Fibroblast of skin of left biceps (primary cell): Measurements from ENCODE around the gene JAKMIP2.
"Not testable (repeated sequence)": the region's sequence is repeated elsewhere in the genome, so short reads cannot be mapped to it uniquely, and the experiment has no call there.

Experiments used
- DNase-seq, 2 experiments: peaks; one replicate each; pipeline ENCODE4 v3.0.0-alpha.2; 2013; ENCODE audit warnings: low read depth in 2 of 2

JAKMIP2 gene

GRCh38 chr5:147746986-147747385, 35.5 kb downstream of the JAKMIP2 start:
- DNase-seq = no peak

- DNase-seq = no peak
Observed at GRCh38 chr5:147743678-147744374, 38.7 kb downstream of the JAKMIP2 start.

GRCh38 chr5:147743012-147743411, 39.5 kb downstream of the JAKMIP2 start:
- no peak for DNase-seq

- DNase-seq = no peak
Observed at GRCh38 chr5:147742151-147742550, 40.4 kb downstream of the JAKMIP2 start.

GRCh38 chr5:147740864-147741263, 41.7 kb downstream of the JAKMIP2 start:
- DNase-seq = no peak

- DNase-seq = no peak
Observed at GRCh38 chr5:147737921-147738320, 44.6 kb downstream of the JAKMIP2 start.

GRCh38 chr5:147735621-147736125, 46.9 kb downstream of the JAKMIP2 start:
- no peak for DNase-seq

GRCh38 chr5:147734894-147735293, 47.6 kb downstream of the JAKMIP2 start:
- no peak for DNase-seq

GRCh38 chr5:147733075-147733474, 49.5 kb downstream of the JAKMIP2 start:
- no peak for DNase-seq

GRCh38 chr5:147732291-147732883, 50.1 kb downstream of the JAKMIP2 start:
- DNase-seq = no peak

GRCh38 chr5:147731431-147732290, 50.9 kb downstream of the JAKMIP2 start:
- DNase-seq = no peak

- no peak for DNase-seq
Observed at GRCh38 chr5:147727200-147727599, 55.3 kb downstream of the JAKMIP2 start.

GRCh38 chr5:147721191-147721960, 61.2 kb downstream of the JAKMIP2 start:
- not testable (repeated sequence) for DNase-seq

GRCh38 chr5:147713550-147714295, 68.8 kb downstream of the JAKMIP2 start:
- DNase-seq = no peak

GRCh38 chr5:147712598-147712997, 69.9 kb downstream of the JAKMIP2 start:
- no peak for DNase-seq

GRCh38 chr5:147712019-147712418, 70.5 kb downstream of the JAKMIP2 start:
- no peak for DNase-seq

- DNase-seq = no peak
Observed at GRCh38 chr5:147711019-147711418, 71.5 kb downstream of the JAKMIP2 start.

GRCh38 chr5:147708708-147709107, 73.8 kb downstream of the JAKMIP2 start:
- DNase-seq = no peak

- DNase-seq = no peak
Observed at GRCh38 chr5:147704544-147704943, 78.0 kb downstream of the JAKMIP2 start.

- no peak for DNase-seq
Observed at GRCh38 chr5:147701468-147701867, 81.1 kb downstream of the JAKMIP2 start.

GRCh38 chr5:147699496-147700088, 82.9 kb downstream of the JAKMIP2 start:
- no peak for DNase-seq
